Posterior cingulate gyrus (tissue), 11 donors: ENCODE measurements around the gene ASZ1.

Experiments used
- DNase-seq, 10 donors: peaks; one replicate each; pipeline versions ENCODE4 v3.0.0 to v3.0.0-alpha.2; 2020 to 2021; ENCODE audit warnings: mixed read lengths in 3 of 10
- intact Hi-C: fragments of 100-400 bp; cut with DNase I; formaldehyde crosslinking; loops from one replicate; pipeline ENCODE4 v1.15.1; 2023

The ASZ1 gene

GRCh38 chr7:117405519-117405918 lies 21.8 kb downstream of the ASZ1 start:
- no peak for DNase-seq
- intact Hi-C loops = no loop called here

GRCh38 chr7:117403737-117404136 lies 23.6 kb downstream of the ASZ1 start:
- no peak for DNase-seq
- intact Hi-C loops = no loop called here

GRCh38 chr7:117402109-117402508 lies 25.2 kb downstream of the ASZ1 start:
- no peak for DNase-seq
- intact Hi-C loops = no loop called here

DNA sequence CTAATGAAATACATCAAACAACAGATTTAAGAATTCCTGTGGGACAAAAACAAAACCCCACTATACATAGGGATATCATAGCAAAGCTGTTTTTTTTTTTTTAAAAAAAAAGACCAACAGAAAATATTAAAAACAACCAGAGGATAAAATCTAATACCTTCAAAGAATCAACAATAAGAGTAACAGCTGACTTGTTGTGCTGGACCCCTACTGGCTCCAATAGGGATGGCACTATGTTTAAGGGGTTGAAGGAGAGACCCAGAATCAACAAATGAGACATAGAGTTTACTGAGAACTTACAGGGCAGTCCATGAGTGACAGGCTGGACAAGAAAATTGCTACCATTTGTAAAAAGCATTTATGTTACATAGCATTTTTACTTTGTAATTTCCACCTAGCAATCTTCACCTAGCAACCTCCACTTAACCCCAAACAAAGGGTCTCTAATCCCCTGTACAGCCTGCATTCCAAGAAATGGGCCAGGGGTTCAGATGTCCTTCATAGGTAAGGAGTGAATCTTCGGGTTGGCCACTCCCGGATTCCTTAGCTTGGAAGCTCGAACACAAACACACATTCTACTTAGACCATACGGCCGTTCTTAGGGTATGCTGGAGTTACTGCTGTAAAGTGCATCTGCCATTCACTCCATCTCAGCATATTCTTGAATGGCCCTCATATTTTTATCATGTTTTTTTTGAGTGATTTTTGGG lies 25.8 kb downstream of the ASZ1 start:
- no peak for DNase-seq
- intact Hi-C loops = no loop called here

- DNase-seq = no peak
- intact Hi-C loops = no loop called here
These were observed 27.4 kb downstream of the ASZ1 start for GRCh38 chr7:117399820-117400422.

DNA sequence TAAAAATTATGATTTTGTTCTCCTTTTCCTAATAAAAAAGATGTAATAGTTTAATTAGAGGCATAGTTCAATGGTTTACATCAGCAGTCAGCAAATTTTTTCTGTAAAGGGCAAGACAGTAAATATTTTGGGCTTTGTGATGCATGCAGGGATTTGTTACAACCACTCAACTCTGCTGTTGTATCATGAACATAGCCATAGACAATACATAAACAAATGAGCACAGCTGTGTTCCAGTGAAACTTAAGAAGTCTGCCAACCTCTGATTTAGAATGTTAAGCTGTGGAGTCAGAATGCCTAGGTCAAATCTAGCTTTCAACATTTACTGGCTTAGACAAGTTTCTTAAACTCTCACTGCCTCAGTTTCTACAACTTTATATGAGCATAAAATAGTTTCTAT lies 31.6 kb downstream of the ASZ1 start:
- DNase-seq = no peak

DNA sequence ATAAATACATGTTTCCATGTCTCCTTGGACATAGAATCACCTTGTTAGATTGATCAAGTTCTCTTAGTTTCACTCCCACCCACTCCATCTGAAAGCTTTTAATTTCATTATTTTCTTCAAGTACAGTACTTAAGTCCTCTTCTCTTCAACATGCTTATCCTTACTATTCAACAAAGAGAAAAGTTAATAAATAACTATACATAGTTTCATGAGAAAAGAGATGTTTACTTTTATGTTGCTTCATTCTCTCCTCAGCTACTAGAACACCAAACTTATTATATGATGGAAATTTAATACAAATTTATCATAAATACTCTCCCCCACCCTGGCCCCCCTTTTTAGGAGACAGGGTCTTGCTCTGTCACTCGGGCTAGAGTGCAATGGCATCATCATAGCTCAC lies 33.5 kb downstream of the ASZ1 start:
- intact Hi-C loops = no loop called here
- no peak for DNase-seq

More for the DNA sequence above, 31.6 kb downstream of the ASZ1 start:
- intact Hi-C loops = no loop called here

- DNase-seq = no peak
- intact Hi-C loops = loop anchor here (5.0 to 10.0 kb wide), 2 partner anchors 78 to 405 kb away; no protein-coding TSS in a partner anchor
These were observed 37.4 kb downstream of the ASZ1 start for GRCh38 chr7:117389871-117390270.

GRCh38 chr7:117386110-117386706 lies 41.1 kb downstream of the ASZ1 start:
- no peak for DNase-seq
- intact Hi-C loops = loop anchor here (5.0 to 10.0 kb wide), 2 partner anchors 74 to 401 kb away; no protein-coding TSS in a partner anchor

- no peak for DNase-seq
- intact Hi-C loops = loop anchor here (2.0 to 10.0 kb wide), 3 partner anchors 73 to 401 kb away; no protein-coding TSS in a partner anchor
These were observed 41.8 kb downstream of the ASZ1 start for GRCh38 chr7:117385363-117386109.

GRCh38 chr7:117384688-117385362 lies 42.5 kb downstream of the ASZ1 start:
- intact Hi-C loops = loop anchor here (2.0 to 10.0 kb wide), 3 partner anchors 73 to 400 kb away; no protein-coding TSS in a partner anchor
- DNase-seq = no peak

- intact Hi-C loops = loop anchor here (2.0 to 10.0 kb wide), 2 partner anchors 171 to 399 kb away; no protein-coding TSS in a partner anchor
These were observed 43.7 kb downstream of the ASZ1 start for GRCh38 chr7:117383483-117384189.

GRCh38 chr7:117383046-117383445 lies 44.2 kb downstream of the ASZ1 start:
- intact Hi-C loops = loop anchor here (10.0 kb wide), 1 partner anchor 398 kb away; no protein-coding TSS in a partner anchor
- DNase-seq = no peak

More at GRCh38 chr7:117383483-117384189, 43.7 kb downstream of the ASZ1 start:
- DNase-seq = no peak

GRCh38 chr7:117381362-117381761 lies 45.9 kb downstream of the ASZ1 start:
- intact Hi-C loops = loop anchor here (10.0 kb wide), 1 partner anchor 397 kb away; no protein-coding TSS in a partner anchor
- DNase-seq = no peak

- intact Hi-C loops = loop anchor here (2.0 kb wide), 1 partner anchor 63 kb away; no protein-coding TSS in a partner anchor
- DNase-seq = no peak
These were observed 51.9 kb downstream of the ASZ1 start for GRCh38 chr7:117375380-117375779.

DNA sequence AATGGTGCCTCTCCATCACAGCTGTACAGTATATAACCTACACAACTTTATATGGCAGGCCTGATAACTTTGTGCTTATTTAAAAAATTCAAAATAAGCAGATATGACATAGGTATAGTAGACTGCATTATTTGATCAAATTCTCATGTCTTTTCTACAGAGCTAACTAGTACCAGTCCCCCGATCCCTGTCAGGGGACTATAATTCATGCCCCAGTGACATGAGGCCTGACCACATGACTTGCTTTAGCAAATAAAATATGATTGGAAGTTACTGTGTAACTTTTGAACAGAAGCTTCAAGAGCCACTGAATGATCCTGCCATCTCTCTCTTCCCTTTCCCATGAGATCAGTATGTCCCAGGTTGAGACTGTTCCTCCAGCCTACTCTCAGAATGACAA lies 55.2 kb downstream of the ASZ1 start:
- intact Hi-C loops = no loop called here
- DNase-seq = no peak

DNA sequence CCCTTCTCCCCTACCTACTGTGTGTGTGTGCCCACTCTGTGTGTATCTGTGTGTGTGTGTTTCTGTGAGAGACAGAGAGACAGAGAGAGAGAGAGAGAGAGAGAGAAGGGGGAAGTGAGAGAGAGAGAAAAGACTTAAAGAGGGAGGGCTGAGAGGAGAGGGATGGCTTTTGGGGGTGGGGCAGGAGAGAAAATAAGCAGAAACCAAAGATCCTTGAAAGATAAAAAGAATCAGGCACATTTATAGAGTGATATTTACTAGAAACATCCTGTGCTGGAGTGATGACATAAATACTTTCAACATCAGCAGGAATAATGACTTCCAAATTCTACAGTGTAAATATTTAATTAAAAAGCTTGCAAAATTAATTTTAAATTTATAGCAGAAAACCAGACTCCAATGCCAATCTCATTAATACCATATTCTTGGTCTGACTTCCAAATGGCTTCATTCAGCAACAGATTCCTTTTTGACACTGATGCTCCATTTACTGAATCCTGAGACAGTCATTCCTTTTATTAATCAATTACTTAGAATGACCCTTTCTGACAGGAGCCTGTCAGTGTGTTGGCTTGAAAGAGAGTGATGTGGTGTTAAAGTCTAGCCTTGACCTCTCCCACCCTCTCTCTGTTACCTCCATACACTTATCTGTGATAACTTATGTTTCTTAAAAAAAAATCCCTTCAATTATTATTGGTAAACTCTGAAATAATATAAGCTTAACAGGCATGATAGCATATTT lies 62.8 kb downstream of the ASZ1 start:
- no peak for DNase-seq

GRCh38 chr7:117362294-117362888 lies 64.9 kb downstream of the ASZ1 start:
- DNase-seq = no peak
- intact Hi-C loops = no loop called here

More for the DNA sequence above, 62.8 kb downstream of the ASZ1 start:
- intact Hi-C loops = no loop called here
